ENCODE measurements around the gene TENT5A.

The TENT5A gene

GRCh38 chr6:81770381-81770780 is 17.9 kb upstream of the TENT5A start:
- no peak for DNase-seq

- DNase-seq, result no peak
Measured at GRCh38 chr6:81769824-81770223, 17.3 kb upstream of the TENT5A start.

- DNase-seq, result no peak
Measured at GRCh38 chr6:81768150-81768942, 15.9 kb upstream of the TENT5A start.

- DNase-seq, result no peak
Measured at GRCh38 chr6:81767163-81767891, 14.8 kb upstream of the TENT5A start.

GRCh38 chr6:81766482-81767069 is 14.1 kb upstream of the TENT5A start:
- no peak for DNase-seq

GRCh38 chr6:81764531-81764930 is 12.1 kb upstream of the TENT5A start:
- DNase-seq, result no peak

GRCh38 chr6:81763968-81764367 is 11.5 kb upstream of the TENT5A start:
- no peak for DNase-seq

- DNase-seq, result no peak
Measured at GRCh38 chr6:81763051-81763450, 10.6 kb upstream of the TENT5A start.

- no peak for DNase-seq
Measured at GRCh38 chr6:81762606-81763005, 10.1 kb upstream of the TENT5A start.

GRCh38 chr6:81762132-81762531 is 9.7 kb upstream of the TENT5A start:
- DNase-seq, result no peak

- DNase-seq, result no peak
Measured at GRCh38 chr6:81761197-81761596, 8.7 kb upstream of the TENT5A start.

- no peak for DNase-seq
Measured at GRCh38 chr6:81759782-81760181, 7.3 kb upstream of the TENT5A start.

- DNase-seq, result no peak
Measured at GRCh38 chr6:81758221-81758620, 5.7 kb upstream of the TENT5A start.

- DNase-seq, result no peak
Measured at GRCh38 chr6:81756690-81757089, 4.2 kb upstream of the TENT5A start.

- DNase-seq, result no peak
Measured at GRCh38 chr6:81755551-81755950, 3.1 kb upstream of the TENT5A start.

- no peak for DNase-seq
Measured at GRCh38 chr6:81754906-81755305, 2.4 kb upstream of the TENT5A start.

GRCh38 chr6:81753711-81754577 is 1.5 kb upstream of the TENT5A start:
- DNase-seq, result peak; percentile 89 to 90

GRCh38 chr6:81752921-81753710 is 635 bp upstream of the TENT5A start:
- peak; percentile 53 to 60 for DNase-seq

- DNase-seq, result peak; percentile 14 to 15
Measured at GRCh38 chr6:81751388-81752083, 945 bp downstream of the TENT5A start.

- DNase-seq, result no peak
Measured at GRCh38 chr6:81750681-81751387, 1.6 kb downstream of the TENT5A start.

GRCh38 chr6:81750200-81750599 is 2.3 kb downstream of the TENT5A start:
- DNase-seq, result no peak
